Fibroblast of the aortic adventitia (primary cell): ENCODE data around the gene TTLL13. TPM values are rescaled to one million over a fixed set of nuclear protein-coding genes. Genes with fewer than 3 reads are reported as not detected.

ENCODE experiments used
- DNase-seq: peaks from one replicate; pipeline ENCODE4 v3.0.0-alpha.2; 2010; ENCODE audit warnings: low read depth
- H3K4me3 ChIP-seq: 2 replicates; pipeline ENCODE4 v1.5.1; 2011; ENCODE audit warnings: low read depth, mild to moderate bottlenecking, control low read depth, low read length, moderate library complexity
- small RNA-seq: library from RNA; depleted of rRNA; stranded (forward); fragments of <200 nt; gene quantifications from one replicate; pipeline ENCODE3, GENCODE V24; 2012
- total RNA-seq: library from RNA; depleted of rRNA; stranded (reverse); fragments of >200 nt; gene quantifications from 2 replicates; pipeline ENCODE4 v1.2.3, GENCODE V29; 2012; ENCODE audit warnings: low replicate concordance
- TF ChIP-seq, protein P1 (sequence below): IDR thresholded peaks from 2 replicates; pipeline ENCODE4 v1.5.1; 2011; ENCODE audit warnings: mild to moderate bottlenecking, low read length, control low read depth, inconsistent platforms; ENCODE audit not compliant: insufficient read depth

TTLL13 gene
- total RNA-seq, 1 donor, result 0.09 TPM

DNA sequence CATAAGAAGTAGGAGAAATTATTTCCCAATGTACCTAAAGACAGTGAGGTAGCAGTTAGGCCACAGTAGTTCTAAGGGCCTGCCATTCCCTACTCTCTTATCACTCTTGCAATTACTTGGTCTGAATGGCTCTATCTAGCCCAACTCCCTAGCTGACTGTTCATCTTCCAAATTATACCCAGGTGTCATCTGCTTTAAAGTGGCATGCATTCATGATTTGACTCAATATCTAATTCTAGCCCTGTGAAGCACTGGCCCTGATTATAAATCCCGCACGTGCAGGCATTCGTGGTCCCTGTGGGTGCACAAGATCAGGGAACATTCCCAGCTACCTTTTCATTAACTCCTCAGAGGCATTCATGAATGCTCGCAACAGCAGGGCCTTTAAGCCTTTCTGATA lies 59.7 kb downstream of the TTLL13 start:
- DNase-seq, result no peak
- H3K4me3 ChIP-seq, result no peak overlapping the region
- TF ChIP-seq, protein P1, sequence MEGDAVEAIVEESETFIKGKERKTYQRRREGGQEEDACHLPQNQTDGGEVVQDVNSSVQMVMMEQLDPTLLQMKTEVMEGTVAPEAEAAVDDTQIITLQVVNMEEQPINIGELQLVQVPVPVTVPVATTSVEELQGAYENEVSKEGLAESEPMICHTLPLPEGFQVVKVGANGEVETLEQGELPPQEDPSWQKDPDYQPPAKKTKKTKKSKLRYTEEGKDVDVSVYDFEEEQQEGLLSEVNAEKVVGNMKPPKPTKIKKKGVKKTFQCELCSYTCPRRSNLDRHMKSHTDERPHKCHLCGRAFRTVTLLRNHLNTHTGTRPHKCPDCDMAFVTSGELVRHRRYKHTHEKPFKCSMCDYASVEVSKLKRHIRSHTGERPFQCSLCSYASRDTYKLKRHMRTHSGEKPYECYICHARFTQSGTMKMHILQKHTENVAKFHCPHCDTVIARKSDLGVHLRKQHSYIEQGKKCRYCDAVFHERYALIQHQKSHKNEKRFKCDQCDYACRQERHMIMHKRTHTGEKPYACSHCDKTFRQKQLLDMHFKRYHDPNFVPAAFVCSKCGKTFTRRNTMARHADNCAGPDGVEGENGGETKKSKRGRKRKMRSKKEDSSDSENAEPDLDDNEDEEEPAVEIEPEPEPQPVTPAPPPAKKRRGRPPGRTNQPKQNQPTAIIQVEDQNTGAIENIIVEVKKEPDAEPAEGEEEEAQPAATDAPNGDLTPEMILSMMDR, result no peak

Small RNA genes within 50 kb of the gene (small RNA-seq; reads per million reads assigned to genes)
- not detected for gene AC091167.3
- gene RN7SL736P, result not detected

Other genes starting within 250 kb of the TTLL13 start
- 3.0 and 8.7 TPM in 2 replicates for gene ZNF710, start 248.2 kb upstream of the TTLL13 start, total RNA-seq
- gene IDH2, start 147.1 kb upstream of the TTLL13 start, total RNA-seq, result 14.3 and 28.6 TPM in 2 replicates
- 9.2 and 14.5 TPM in 2 replicates for gene SEMA4B, start 48.2 kb upstream of the TTLL13 start, total RNA-seq
- gene CIB1, start 15.6 kb upstream of the TTLL13 start, total RNA-seq, result 12.8 and 32.3 TPM in 2 replicates
- gene GDPGP1, start 15.3 kb upstream of the TTLL13 start, total RNA-seq, result 8.7 and 9.6 TPM in 2 replicates
- gene NGRN, start 16.1 kb downstream of the TTLL13 start, total RNA-seq, result 67.2 and 76.3 TPM in 2 replicates
- gene ZNF774, start 102.7 kb downstream of the TTLL13 start, total RNA-seq, result 1.4 and 2.3 TPM in 2 replicates
- gene IQGAP1, start 138.7 kb downstream of the TTLL13 start, total RNA-seq, result 164 and 289 TPM in 2 replicates